ENCODE data around the gene KY.

KY gene

GRCh38 chr3:134613006-134613520, 37.8 kb downstream of the KY start:
- DNase-seq: no peak
- TF ChIP-seq GATA1 (IDR thresholded peaks at IDR 0.05; ENCODE audit: low read depth, low read length): no peak
- TF ChIP-seq POLR2A (IDR thresholded peaks at IDR 0.05; ENCODE audit: low read length): no peak

- DNase-seq: no peak
- TF ChIP-seq GATA1 (IDR thresholded peaks at IDR 0.05; ENCODE audit: low read depth, low read length): no peak
- TF ChIP-seq POLR2A (IDR thresholded peaks at IDR 0.05; ENCODE audit: low read length): no peak
These were observed 39.3 kb downstream of the KY start for GRCh38 chr3:134611516-134611915.

- TF ChIP-seq POLR2A (IDR thresholded peaks at IDR 0.05; ENCODE audit: low read length): no peak
- no peak for TF ChIP-seq GATA1 (IDR thresholded peaks at IDR 0.05; ENCODE audit: low read depth, low read length)
- no peak for DNase-seq
These were observed 40.1 kb downstream of the KY start for GRCh38 chr3:134610432-134611385.

DNA sequence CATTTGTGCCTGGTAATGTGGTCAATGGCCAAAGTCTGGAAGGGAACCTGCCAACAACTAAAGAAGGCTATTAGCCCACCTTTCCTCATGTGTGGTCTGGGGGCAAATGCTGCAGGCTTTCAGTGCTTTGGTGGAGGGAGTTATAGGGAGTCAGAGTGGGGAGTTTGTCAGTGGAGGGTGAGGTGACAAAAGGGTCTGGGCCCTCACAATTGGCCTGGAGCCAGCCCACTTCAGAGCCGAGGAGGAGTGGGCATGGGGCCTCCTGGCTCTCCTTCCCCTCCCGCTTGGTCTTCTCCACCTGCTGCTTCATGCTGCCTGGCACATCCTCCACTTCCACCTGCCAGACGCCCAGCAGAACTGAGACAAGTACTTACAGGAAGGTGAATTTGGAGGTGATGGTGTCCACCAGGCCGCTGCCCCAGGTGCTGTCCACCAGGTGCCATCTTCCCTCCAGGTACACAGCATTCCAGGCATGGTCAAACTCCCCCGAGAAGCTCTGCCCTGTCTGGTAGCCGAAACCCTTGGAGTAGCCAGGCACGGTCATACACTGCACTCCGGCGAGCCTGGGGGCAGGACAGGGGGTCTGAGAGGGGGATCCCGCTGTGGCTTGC, 40.9 kb downstream of the KY start:
- TF ChIP-seq GATA1 (IDR thresholded peaks at IDR 0.05; ENCODE audit: low read depth, low read length): no peak
- TF ChIP-seq POLR2A (IDR thresholded peaks at IDR 0.05; ENCODE audit: low read length): no peak
- DNase-seq: no peak

- no peak for DNase-seq
- TF ChIP-seq GATA1 (IDR thresholded peaks at IDR 0.05; ENCODE audit: low read depth, low read length) (no peak), POLR2A (IDR thresholded peaks at IDR 0.05; ENCODE audit: low read length) (no peak)
These were observed 41.9 kb downstream of the KY start for GRCh38 chr3:134608771-134609435.

GRCh38 chr3:134608023-134608770, 42.6 kb downstream of the KY start:
- no peak for DNase-seq
- no peak for TF ChIP-seq GATA1 (IDR thresholded peaks at IDR 0.05; ENCODE audit: low read depth, low read length)
- TF ChIP-seq POLR2A (IDR thresholded peaks at IDR 0.05; ENCODE audit: low read length): no peak

GRCh38 chr3:134607054-134608022, 43.5 kb downstream of the KY start:
- no peak for TF ChIP-seq POLR2A (IDR thresholded peaks at IDR 0.05; ENCODE audit: low read length)
- no peak for TF ChIP-seq GATA1 (IDR thresholded peaks at IDR 0.05; ENCODE audit: low read depth, low read length)
- no peak for DNase-seq

GRCh38 chr3:134606033-134607025, 44.5 kb downstream of the KY start:
- DNase-seq: no peak
- no peak for TF ChIP-seq POLR2A (IDR thresholded peaks at IDR 0.05; ENCODE audit: low read length)
- no peak for TF ChIP-seq GATA1 (IDR thresholded peaks at IDR 0.05; ENCODE audit: low read depth, low read length)

- no peak for TF ChIP-seq GATA1 (IDR thresholded peaks at IDR 0.05; ENCODE audit: low read depth, low read length)
- TF ChIP-seq POLR2A (IDR thresholded peaks at IDR 0.05; ENCODE audit: low read length): no peak
- no peak for DNase-seq
These were observed 45.3 kb downstream of the KY start for GRCh38 chr3:134605556-134605955.

- DNase-seq: no peak
- TF ChIP-seq GATA1 (IDR thresholded peaks at IDR 0.05; ENCODE audit: low read depth, low read length): no peak
- no peak for TF ChIP-seq POLR2A (IDR thresholded peaks at IDR 0.05; ENCODE audit: low read length)
These were observed 46.9 kb downstream of the KY start for GRCh38 chr3:134603956-134604355.

- TF ChIP-seq POLR2A (IDR thresholded peaks at IDR 0.05; ENCODE audit: low read length) (no peak), GATA1 (IDR thresholded peaks at IDR 0.05; ENCODE audit: low read depth, low read length) (no peak)
- DNase-seq: no peak
These were observed 47.3 kb downstream of the KY start for GRCh38 chr3:134603480-134603879.

Data from erythroblast (primary cell).